ENCODE measurements around the gene PBXIP1.

- TF ChIP-seq CTCF (conservative IDR thresholded peaks at IDR 0.05; ENCODE audit: low read length) (no peak), EZH2phosphoT487 (IDR thresholded peaks at IDR 0.05; ENCODE audit: borderline replicate concordance, low read depth, low read length) (no peak)
Measured at GRCh38 chr1:154972213-154972516, 16.3 kb upstream of the PBXIP1 start.

Data from OCI-LY7 (cell line).